Stimulated activated CD8-positive, alpha-beta memory T cell treated with anti-CD3 and anti-CD28 coated beads, Interleukin-7, amount 100 ng/mL, for 24 hours (primary cell): ENCODE measurements around the gene CCKAR.
"Not testable (repeated sequence)": the region's sequence is repeated elsewhere in the genome, so short reads cannot be mapped to it uniquely, and the experiment has no call there.

Experiments
- DNase-seq: peaks from one replicate; pipeline ENCODE4 v3.0.0-alpha.2; 2020; ENCODE audit warnings: low read depth

The CCKAR gene, protein sequence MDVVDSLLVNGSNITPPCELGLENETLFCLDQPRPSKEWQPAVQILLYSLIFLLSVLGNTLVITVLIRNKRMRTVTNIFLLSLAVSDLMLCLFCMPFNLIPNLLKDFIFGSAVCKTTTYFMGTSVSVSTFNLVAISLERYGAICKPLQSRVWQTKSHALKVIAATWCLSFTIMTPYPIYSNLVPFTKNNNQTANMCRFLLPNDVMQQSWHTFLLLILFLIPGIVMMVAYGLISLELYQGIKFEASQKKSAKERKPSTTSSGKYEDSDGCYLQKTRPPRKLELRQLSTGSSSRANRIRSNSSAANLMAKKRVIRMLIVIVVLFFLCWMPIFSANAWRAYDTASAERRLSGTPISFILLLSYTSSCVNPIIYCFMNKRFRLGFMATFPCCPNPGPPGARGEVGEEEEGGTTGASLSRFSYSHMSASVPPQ

DNA sequence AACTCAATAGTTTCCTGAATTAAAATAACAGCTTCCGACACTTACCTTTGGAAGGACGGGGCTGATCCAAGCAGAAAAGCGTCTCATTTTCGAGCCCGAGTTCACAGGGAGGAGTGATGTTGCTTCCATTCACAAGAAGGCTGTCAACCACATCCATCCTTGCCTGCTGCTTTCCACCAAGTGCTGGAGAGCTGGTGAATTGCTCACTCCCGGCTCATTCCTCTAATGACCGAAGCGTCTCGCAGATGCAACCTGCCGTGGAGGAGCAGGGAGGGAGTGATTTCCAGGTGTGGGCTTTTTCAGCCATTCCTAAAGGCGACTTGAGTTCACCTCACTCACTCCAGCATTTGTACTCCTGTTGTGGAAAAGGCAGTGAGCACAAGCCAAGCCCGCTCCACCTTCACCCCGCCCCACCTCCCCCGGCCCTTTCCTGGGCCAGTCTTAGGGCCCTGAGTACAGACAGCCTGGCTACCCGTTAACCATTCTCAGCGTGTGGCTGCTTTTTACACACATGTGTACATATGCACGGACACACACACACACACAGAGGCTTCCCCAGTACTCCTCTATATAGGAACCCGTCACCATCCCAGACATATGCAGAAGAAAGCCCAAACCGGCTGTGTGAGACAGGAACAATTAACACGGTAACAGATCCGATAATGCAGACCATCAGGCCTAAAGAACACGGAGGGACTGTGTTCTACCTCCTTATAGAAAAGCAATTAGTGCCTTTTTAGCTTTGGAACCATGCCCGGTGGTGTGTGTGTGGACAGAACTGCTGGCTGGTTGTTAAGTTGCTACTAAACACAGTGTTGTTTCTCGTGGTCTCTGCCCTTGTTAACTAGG, at the start of gene CCKAR:
CCKAR (minus strand) TSS at position 374 of the 849 bp plus-strand sequence; CDS start at position 157, 217 bp downstream.
- DNase-seq = no peak

DNA sequence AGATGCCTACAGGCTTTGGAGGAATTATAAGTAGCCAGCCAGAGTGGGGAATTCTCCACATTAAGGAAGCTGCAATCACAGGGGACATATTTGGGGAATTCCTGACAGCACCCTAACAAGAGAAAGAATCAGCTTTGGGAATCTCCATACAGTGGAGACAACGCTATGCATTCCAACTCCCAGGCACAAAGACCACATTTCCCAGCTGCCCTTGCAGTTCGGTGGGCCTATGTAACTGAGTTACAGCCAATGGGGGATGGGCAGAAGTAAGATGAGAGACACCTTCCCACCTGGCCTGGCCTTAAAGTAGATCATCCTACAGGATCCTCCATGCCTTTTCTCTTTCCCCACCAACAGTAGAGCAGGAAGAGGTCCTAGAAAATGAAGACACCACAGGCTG, 43.4 kb upstream of the CCKAR start:
- DNase-seq = no peak

DNA sequence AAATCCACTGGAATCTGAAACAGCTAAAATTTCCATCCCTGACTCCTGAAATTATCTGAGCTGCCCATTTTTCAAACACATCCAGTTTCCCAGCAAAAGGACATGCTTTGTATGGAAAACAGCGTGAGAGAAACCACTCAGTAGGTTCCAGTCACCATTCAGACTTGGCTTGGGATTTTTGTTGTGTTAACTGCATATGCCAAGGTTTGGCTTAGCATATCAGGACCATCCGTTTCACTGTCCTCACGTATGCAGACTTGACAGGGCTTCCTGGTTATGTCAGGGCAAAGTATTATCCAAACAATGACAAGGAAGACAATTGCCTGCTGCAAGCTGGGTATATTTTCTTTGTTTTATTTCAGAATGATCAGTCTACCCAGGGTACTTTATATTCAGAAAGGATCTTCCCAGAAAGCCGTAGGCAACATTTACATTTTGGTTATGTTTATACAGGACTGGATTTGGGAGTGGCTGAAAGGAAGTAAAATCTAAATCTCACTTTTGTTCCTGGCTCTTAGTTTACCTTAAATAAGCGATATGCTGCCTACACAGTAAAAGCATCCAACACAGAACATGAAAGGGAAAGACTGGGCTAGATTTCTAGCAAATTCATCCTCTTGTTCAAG, 41.3 kb upstream of the CCKAR start:
- DNase-seq = no peak

DNA sequence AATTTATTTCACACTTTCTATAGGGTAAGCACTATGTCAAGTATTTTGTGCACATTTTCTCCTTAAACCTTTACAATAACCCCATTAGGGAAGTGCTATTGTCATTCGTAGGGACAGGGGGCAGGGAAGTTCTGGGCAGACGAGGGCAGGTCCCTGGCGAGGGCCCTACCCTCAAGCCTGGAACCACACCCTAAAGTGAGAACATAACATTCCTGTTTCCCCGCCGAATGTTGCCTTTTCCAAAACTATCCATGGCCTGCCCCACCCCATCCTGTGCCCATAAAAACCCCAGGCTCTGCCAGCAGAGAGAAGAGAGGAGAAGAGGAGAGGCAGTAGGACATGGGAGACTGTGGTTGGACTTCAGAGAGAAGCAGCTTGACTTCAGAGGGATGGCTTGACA, 39.8 kb upstream of the CCKAR start:
- no peak for DNase-seq

DNA sequence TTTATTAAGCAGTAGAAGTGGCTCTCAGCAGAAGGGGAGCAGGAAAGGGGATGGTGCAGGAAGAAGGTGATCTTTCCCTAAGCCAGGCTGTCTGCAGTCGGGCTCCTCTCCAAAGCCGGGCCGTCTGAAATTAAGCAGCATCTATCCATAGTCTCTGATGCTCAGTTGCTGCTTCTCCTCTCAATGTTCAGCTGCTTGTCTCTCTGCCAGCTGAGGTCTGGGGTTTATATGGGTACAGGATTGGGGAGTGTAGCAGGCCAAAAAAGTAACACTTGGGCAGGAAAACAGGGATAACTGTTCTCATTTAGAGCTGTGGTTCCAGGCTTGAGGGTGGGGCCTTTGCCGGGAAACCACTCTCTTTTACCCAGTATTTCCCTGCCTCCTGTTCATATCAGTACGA, 39.2 kb upstream of the CCKAR start:
- DNase-seq = no peak

DNA sequence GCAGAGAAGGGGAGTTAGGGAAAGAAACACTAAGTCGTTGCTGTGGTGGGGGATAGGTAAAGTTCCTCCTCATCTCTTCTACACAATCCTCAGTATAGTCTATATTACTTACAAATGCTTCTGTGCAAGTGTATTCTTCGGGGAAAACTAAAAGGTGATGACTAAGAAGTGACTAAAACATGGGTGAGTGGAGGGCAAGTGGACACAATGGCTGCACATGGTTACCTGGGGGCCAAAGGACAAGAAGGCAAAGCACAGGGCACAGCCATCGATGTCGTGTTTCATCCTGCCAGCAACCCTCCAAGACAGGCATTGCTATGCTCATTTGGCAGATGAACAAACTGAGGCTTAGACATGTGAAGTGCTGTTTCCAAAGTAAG, 35.5 kb upstream of the CCKAR start:
- DNase-seq = no peak

DNA sequence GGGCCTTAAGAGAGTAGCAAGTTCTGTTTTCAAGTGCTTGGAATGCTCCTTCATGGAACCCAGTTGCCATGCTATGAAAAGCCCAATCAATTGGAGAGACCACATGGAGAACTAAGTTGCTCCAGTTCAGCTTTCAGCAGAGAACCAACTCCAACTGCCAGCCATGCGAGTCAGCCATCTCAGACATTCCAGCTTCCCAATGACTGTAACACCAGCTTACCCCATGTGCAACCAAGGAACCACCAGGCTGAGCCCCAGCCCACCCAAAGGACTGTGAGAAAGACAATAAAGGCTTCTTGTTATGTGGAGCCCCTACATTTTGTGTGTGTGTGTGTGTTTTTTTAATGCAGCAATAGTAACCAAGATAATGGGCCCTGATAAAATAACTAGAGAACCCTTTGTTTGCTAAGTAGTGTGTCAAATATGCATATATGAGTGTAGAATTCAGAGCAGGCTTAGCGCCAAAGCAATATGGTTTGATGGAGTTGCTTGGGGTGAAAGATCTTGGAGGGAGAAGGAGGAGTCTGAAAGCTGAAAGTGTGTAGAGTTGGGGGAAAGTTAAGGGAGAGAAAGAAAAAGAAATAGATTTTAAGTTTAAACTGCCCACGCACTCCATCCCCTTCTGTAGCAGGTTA, 35.0 kb upstream of the CCKAR start:
- no peak for DNase-seq

DNA sequence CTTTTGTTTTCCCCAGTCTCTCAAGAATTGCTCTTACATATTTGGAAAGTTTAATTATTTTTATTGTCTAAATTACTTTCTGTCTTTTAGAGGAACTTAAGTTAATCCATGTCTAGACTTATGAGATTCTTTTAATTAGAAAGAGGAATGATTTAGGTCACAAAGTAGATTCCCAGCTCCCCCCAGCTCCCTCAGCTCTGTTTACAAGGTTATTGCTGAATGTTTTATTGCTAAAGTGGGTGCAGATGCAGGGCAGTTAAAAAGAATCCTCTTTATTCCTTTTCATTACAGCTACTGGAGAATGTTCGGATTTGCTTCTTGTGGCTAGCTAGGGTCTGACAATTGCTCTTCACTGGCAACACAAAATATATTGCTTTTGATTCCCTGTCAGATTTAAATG, 33.7 kb upstream of the CCKAR start:
- no peak for DNase-seq

DNA sequence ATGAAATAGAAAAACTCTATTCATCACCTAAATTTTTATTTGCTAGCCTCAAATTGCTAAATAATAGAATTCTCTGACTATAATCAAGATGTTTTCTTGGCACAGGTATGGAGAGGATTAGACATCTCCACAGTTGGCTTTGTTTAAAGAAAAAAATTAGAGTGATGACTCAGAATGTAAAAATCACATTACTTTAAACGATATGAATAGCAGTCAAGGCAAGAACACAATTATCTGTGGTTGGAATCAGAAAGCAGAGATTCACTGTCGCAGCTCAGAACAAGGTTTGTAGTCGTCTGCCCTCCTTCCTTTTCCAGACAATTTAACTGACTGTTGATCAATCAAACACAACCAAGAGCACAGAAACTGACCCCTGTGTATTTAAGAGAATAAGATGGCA, 32.2 kb upstream of the CCKAR start:
- DNase-seq = no peak

DNA sequence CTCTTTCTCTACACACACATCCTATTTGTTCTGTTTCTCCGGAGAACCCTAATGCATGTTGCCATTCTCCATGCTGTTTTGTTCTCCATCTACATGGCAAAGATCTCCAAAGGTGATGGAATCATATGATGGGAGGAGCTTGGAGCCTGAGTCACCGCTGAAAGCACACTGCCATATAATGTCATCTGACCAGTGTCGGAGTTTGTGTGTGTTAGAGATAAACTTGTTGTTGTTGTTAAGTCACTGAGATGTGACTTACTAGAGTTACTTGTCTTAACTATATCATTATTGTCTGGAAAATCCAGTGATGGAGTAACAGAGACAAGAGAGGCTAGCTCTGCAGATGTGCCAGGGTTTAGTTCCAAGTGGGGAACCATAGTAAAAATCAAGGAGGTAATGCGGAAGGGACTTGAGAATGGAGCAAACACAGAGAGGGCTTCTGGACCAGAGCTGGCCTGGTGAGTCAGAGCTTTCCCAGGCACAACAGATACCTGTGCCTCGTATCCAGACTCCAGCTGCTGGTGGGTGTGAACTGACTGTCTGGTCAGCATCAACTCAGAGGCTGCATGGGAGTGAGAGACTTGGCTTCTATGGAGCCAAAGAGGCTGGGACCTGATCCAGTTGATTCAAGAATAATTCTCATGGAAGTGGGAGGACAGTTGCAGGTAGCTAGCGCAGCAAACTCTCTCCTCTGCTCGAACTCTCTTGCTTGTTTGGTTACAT, 30.6 kb upstream of the CCKAR start:
- DNase-seq = no peak

DNA sequence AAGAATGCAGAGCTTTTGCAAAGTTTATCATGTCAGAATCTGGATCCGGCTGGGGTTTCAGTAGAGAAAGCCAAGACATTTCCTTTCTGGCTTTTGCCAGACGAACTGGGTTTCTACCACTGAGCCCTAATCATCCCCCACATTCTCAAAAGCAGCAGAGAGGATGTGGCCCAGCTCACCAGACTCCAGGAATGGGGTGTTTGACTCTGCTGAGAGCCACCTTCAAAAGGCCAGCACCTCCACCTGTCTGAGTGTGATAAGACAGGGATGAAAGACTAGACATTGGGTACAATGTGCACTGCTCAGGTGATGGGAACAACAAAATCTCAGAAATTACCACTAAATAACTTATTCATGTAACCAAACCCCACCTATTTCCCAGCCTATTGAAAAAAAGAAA, 25.7 kb upstream of the CCKAR start:
- no peak for DNase-seq

DNA sequence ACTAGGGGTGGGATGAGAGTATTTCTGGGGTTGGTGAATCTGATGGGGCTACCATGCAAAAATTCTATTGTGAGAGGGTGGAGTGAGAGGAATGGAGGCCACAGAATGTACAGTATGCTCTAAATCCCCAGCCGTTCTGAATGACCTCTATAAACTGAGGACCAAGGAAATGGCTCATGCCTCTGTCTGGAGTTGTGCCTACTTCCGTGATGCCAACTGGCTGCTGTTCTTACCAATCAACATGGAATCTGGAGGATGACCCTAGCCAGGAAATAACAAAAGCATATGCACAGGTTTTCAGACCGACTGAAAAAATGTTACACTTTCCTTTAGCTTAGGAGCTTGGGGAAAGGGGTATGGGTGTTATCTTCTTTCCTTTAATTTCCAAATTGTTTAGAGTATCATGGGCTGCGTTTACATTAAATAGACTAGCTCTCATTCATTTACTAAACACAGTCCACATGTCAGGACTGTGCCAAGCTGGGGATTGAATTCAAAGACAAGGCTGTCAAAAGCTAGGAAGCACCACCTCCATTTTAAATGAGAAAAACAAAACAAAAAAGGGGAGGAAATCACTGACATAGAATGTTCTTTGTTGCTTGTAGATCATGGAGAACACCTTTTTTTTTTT, 20.2 kb upstream of the CCKAR start:
- no peak for DNase-seq

DNA sequence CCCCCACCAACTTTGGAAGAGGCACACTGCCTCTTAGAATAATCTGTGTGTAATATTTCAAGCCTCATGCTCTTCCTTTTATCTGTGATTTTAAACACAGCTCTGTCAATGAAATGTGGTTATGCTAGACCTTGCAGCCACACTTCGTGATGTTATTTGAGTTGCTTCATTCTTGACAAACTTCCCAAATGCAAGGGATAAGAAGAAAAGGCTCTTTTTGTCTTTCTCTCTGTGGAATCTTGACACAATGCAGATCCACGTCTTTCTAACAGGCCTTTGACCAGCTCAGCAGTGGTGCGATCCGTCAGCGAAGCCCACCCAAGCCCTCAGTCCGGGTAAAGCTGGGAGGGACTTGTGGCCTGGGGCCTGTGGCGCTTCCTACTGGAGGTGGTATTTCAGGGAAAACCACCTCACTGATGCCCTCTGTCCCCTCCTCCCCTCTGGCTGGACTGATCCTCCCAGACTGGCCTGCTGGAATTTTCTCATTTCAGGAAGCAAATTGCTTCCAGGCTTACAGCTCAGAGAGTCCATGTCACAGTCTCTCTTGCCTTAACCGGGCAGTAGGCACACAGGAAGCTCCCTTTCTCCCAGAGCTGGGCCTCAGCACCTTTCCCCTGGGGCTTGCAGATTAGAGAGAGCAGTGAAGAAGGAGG, 19.5 kb upstream of the CCKAR start:
- DNase-seq = no peak

DNA sequence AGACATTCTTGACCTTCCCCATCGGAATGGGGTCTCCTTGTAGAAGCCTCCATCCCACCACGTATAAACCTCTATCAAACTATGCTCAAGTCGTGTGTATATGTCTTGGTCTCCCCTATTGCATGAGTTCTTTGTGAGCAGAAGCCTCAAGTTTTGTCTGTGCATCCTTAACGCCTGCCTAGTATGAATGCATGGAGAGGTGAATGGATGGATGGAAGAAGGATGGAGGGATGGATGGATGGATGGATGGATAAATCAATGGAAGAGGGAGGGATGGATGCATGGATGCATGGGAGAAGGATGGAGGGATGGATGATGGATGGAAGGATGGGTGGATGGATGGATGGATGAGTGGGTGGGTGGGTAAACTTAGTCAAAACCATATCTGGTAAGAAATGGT, 17.0 kb upstream of the CCKAR start:
- DNase-seq = no peak

DNA sequence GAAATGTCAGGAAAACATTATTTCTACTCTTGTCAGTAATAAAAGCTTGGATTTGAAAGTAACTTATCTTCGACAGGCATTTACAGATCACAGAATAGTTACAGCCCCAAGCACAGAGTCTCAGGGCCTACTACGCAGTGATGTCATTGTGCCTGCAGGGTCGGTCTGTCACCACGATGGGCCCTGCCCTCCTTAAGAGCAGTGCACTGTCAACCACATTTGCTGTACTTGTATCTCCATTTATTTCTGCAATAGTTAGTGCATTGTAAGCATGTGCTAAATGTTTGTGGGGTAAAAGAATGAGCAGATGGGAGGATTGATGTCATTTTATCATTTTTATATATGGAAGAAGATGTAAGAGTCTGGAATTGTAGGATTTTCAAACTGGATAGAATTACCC, 13.6 kb upstream of the CCKAR start:
- no peak for DNase-seq

DNA sequence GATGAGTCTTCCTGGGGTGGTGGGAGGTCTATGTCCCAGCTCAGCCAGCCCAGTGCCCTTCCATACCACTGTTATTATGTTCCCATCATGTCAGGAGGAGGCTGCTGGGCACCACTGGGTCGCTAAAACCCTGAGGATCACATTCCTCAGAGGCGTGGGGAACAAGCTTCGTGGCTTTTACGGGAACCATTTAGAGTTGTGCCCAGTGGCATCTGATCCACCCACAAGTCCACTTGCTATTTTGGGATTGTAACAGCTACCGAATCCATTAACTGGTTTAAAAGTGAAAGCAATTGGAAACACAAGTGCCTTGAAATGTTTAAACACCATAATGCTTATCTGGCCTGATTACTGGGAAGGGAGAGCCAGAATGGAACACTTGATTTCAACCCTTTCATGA, 13.1 kb upstream of the CCKAR start:
- DNase-seq = no peak

DNA sequence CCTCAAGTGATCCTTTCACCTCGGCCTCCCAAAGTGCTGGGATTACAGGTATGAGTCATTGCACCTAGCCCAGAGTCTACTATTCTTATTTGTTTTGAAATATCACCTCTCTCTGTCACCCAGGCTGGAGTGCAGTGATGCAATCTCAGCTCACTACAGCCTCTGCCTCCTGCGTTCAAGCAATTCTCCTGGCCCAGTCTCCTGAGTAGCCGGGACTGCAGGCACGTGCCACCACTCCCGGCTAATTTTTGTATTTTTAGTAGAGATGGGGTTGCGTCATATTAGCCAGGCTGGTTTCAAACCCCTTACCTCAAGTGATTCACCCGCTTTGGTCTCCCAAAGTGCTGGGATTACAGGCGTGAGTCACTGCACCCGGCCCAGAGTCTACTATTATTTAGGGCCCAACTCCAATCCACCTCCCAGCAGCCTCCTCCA, 10.3 kb upstream of the CCKAR start:
- not testable (repeated sequence) for DNase-seq

DNA sequence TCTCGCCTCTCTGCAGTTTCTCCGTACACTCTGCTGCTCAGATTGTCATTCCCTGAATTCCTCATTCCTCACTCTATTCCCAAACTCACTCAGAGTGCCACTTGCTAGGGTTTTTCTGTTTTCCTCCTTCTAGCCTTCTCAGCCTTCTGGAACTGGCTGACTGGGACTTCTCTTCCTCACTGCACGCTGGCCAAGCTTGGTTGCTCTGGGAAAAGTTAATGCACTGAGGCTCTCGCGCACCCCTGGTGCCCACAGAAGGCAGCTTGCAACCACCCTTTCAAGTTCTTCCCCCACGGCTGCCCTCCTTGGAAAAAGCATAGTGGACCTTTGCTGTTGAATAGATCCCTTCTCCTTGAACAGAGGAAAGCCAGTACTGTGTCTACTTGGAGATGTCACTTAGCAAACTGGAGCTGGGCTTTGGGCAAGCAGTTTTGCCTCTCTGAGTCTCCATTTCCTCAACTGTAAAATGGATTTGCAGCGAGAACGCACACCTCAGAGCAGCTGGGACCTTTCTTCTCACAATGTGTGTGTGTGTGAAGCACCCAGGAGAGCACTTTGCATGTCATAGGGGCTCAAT, 6.0 kb upstream of the CCKAR start:
- DNase-seq = no peak

DNA sequence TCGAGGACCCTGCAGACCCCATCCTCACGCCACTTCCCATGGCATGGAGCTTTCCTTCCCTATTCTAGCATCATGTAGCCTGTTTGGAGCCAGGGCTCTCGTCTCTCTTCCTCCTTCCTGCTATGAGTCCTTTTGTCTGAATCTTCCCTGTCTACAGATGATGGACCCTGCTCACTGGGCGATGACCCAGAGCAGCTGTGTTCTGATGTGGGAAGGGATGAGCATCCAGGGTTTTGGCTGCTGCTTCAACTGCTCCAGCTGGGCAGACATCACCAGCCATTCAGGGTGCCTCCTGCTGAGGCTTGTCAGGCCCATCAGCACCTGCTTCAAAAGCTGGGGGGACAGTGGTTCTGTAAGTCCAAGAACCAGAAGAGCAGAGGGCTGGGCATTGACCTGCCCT, 3.2 kb upstream of the CCKAR start:
- DNase-seq = no peak

DNA sequence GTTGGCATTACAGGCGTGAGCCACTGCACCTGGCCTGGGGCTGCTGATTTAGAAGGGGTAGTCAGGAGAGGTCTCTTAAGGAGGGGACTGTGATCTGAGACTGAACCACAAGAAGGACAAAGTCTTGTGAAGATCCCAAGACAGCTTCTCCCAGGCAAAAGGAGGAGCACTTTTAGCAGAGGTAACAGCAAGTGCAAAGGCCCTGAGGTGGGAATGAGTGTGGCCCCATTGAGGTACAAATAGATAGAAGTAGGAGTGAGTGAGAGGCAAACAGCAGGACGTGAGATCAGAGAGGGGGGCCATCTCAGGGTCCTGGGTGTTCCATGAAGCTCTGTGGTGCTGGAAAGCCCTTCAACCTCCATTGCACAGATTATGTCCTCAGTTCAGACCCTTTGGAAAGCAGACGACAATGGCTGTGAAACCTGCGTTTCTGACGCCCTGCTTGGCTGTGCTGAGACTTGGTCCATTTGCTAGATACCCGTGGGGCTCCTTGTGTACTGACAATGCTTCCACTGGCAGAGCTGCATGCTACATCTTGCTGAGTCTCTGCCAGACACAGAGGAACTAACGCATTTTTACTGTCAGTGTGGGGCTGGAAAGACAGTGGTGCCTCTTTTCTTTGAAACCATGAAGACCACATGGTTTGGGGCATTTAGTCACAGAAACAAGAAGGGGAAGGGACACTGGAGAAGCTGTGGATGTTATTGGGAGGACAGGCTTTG, 1.3 kb upstream of the CCKAR start:
- DNase-seq = no peak
